HS-27A (cell line): ENCODE results near the gene SYDE1.

Source experiments
- DNase-seq: peaks from one replicate; pipeline ENCODE4 v3.0.0-alpha.2; 2012; ENCODE audit warnings: low read depth, missing footprints

SYDE1 gene

GRCh38 chr19:15125232-15126067, 18.2 kb downstream of the SYDE1 start:
- DNase-seq = peak; percentile 96

- DNase-seq = no peak
These were observed 19.1 kb downstream of the SYDE1 start for GRCh38 chr19:15126131-15126910.

DNA sequence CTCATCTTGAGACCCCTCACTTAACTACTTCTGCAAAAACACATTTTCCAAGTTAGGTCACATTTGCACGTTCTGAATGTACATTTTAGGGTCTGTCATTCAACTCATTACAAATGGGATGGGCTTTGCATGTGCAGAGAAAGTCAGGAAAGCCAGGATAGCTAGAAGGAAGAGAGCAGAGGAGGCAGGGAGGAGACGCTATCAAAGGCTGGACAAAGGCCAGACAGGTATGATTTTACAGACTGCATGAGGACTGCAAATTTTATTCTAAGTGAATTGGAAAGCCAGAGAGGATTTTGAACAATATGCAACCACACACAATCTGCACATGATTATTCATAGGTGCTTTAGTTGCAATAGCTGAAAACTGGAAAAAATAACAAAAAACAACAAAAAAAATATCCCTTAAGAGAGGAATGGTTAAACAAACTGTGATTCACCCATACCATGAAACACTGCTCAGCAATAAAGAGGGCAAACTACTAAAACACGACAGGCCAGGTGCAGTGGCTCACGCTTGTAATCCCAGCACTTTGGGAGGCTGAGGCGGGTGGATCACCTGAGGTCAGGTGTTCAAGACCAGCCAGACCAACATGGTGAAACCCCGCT, 21.1 kb downstream of the SYDE1 start:
- DNase-seq = no peak

GRCh38 chr19:15129856-15130585, 22.8 kb downstream of the SYDE1 start:
- DNase-seq = no peak

DNA sequence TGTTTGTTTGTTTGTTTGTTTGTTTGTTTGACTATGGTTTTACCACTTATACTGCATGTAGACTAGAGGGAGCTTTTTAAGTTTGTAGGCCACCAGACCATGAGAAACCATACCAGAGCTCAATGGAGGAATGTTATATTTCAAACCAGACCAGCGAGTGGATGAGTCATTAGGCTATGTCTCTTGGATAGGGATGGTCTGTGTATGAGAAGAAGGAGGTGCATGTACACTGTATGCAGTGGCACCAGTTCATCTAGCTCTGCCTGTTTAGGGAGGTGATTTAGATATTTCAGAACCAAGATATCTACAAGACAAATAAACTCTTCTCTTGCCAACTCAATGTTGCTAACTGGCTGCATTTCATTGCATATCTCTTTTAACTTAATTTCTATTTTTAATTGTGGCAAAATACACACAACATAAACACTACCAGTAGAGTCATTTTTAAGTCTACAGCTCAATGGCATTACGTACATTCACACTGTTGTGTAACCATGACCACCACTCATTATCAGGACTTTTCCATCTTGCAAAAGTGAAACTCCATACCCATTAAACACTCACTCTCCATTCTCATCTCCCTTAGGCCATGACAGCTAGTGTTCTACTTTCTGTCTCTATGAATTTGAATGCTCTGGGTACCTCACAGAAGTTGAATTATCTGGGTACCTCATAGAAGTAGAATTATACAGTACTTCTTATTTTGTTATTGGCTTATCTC, 29.2 kb downstream of the SYDE1 start:
- no peak for DNase-seq

DNA sequence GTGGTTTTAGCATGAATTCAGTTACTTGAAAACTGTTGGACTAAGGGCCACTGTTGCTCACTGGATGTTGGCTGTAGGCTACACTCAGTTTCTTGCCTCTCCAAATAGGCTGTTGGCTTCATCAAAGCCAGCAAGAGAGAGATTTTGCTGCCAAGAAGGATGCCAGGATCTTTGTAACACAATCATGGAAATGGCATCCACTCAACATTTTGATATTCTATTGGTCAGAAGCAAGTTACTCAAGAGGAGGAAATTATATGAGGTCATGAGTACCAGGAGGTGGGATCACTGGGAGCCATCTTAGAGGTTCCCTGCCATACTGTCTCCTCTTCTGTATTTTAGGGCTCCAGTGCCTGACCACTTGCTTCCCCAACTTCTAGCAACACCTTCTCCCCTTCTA, 30.6 kb downstream of the SYDE1 start:
- no peak for DNase-seq

DNA sequence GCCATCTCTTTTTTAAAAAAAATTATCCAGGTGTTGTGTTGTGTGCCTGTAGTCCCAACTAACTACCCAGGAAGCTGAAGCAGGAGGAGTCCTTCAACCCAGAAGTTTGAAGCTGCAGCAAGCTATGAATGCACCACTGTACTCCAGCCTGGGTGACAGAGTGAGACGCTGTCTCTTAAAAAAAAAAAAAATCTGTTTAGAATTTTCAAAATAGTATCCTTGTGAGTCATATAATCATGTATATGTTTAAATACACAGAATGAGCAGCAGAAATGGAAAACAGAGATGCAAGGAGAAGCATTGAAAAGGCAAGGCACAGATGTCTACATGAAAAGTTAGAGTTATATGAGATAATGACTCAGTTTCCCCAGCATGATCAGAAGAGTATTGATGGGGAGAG, 31.2 kb downstream of the SYDE1 start:
- no peak for DNase-seq

GRCh38 chr19:15141143-15141542, 33.9 kb downstream of the SYDE1 start:
- no peak for DNase-seq

DNA sequence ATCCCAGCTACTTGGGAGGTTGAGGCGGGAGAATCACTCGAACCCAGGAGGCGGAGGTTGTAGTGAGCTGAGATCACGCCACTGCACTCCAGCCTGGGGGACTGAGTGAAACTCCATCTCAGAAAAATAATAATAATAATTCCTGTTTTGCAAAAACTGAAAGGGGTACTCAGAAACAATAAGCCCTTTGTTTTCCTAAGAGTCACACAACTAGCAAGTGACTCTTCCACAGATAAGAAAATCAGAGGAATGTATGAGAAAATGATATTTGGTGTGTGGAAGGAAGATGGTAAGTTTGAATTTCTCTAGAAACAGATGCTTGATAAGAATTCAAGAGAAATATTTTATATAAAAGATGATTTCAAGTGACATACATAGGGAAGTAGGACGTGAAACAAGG, 35.1 kb downstream of the SYDE1 start:
- no peak for DNase-seq

- DNase-seq = no peak
These were observed 36.9 kb downstream of the SYDE1 start for GRCh38 chr19:15144046-15144646.

DNA sequence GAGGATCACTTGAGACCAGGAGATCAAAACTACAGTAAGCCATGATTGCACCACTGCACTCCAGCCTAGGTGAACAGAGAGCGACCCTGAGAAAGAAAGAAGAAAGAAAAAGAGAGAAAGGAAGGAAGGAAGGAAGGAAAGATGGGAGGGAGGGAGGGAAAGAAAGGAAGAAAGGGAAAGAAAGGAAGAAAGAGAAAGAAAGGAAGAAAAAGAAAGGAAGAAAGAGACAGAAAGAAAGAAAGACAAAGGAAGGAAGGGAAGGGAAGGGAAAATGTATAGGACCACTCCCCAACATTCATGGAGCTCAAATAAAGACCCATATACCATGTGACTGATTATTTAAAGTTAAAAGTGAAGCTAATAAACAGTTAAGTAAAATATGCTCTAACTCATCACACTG, 39.9 kb downstream of the SYDE1 start:
- DNase-seq = no peak

DNA sequence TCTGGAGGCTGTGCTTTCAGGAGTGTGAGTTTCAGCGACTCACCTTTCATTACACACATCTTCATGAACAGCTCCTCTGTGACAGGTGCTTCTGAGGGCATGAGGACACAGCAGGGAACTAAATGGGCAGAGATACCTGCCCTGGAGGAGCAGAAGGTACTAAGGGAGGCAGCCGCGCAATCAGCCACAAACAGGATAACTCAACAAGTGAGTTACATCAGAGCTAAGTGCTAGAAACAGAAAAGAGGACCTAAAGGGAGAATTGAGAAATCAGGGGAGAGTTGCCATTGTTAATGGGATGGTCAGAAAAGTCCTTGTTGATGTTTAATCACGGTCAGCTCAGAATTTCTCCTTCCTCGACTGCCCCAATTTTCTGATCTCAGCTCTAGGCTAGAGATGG, 42.5 kb downstream of the SYDE1 start:
- DNase-seq = no peak

GRCh38 chr19:15154002-15154612, 46.9 kb downstream of the SYDE1 start:
- no peak for DNase-seq

- DNase-seq = no peak
These were observed 48.1 kb downstream of the SYDE1 start for GRCh38 chr19:15155296-15155695.

- DNase-seq = no peak
These were observed 49.2 kb downstream of the SYDE1 start for GRCh38 chr19:15156391-15156790.

- no peak for DNase-seq
These were observed 52.0 kb downstream of the SYDE1 start for GRCh38 chr19:15159251-15159650.

DNA sequence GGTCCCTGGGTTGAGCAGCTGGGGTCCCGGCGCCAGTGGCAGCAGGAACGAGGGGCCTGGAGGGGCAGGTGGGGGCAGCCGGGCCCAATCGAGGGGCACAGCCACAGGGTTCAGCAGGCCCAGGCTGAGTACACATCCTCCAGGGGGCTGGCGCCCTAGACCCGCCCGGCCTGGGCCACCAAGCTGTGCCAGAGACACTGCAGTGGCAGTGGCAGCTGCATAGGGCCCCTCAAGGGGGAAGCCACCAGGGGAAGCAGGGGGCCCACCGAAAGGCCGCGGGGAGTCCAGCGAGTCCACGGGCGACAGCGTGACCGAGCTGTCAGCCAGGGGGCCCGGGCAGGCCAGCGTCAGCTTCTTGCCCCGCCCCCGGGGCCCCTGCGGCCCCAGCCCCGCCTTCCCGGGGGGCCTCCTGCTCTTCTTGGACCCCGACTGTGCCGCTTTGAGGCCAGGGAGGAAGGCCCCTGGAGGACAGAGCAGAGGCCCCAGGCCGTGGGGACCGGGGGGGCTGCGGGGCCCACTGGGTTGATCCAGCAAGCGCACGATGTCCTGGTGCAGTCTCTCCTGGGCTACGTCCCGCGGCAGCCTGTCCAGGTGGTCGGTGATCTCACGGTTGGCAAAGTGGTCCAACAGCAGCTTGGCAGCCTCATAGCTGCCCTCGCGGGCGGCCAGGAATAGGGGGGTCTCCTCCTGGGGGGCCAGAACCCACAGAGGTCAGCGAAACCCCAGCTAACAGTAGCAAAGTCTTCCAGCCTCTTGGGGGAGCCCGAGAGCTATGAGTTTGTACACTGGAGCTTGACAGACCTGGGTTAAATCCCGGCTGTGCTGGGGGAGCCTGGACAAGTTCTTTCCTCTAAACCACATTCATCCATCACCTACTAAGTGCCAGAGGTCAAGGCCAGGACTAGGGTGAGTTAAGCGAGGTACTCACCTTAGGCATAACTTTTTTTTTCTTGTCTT, 54.1 kb downstream of the SYDE1 start:
- no peak for DNase-seq
